Left cardiac atrium (tissue), 4 donors: ENCODE measurements around the gene AATK. TPM values are rescaled to one million over a fixed set of nuclear protein-coding genes. Genes with fewer than 3 reads are reported as not detected.

Experiments used
- ATAC-seq, 2 donors: fragments of 200-7000 bp; cut with Tn5 transposase; one replicate each; pipeline ENCODE4 v1.9.1; 2020; ENCODE audit warnings: mild to moderate bottlenecking in 2 of 2, moderate library complexity in 2 of 2
- DNase-seq: peaks from one replicate; pipeline ENCODE4 v3.0.0-alpha.2; 2020
- intact Hi-C, 2 donors: fragments of 100-400 bp; cut with DNase I; formaldehyde crosslinking; loops; one replicate each; pipeline versions ENCODE4 v1.14.1 to v1.15.1; 2022 to 2023
- microRNA-seq, 2 donors: library from miRNA; unstranded; fragments of <30 nt; microRNA quantifications; one replicate each; pipeline ENCODE4 v1.2.0, GENCODE V29; 2020
- total RNA-seq, 2 donors: library from RNA; stranded (reverse); fragmentation: NEBNext Ultra II Directional; extraction: Animal tissue kit (Norgen Biotek cat#: 25700); gene quantifications; one replicate each; pipeline ENCODE4 v1.2.1, GENCODE V29; 2021
- donor health status: DM: no; HTN: yes; CAD: no.
- donor health status: DM: no; HTN: yes; CAD: no; lungs with severe emphysema.
- donor health status: DM: yes; HTN: yes; CAD: no.
- donor health status: Dilated cardiomyopathy.

Gene AATK
- total RNA-seq, 2 donors from 2014 or later = 8.3 to 12.7 TPM

GRCh38 chr17:81073967-81074839 is 91.8 kb downstream of the AATK start:
- ATAC-seq = no peak
- no peak for DNase-seq
- intact Hi-C loops = no loop called here

- ATAC-seq (no peak), DNase-seq (no peak)
- intact Hi-C loops = no loop called here
Measured at GRCh38 chr17:81071761-81072741, 94.0 kb downstream of the AATK start.

- no peak for DNase-seq
- intact Hi-C loops = no loop called here
- no peak for ATAC-seq
Measured at GRCh38 chr17:81070541-81071246, 95.3 kb downstream of the AATK start.

GRCh38 chr17:81069135-81069645 is 96.8 kb downstream of the AATK start:
- intact Hi-C loops = no loop called here
- ATAC-seq = peak in 1 of 2 donors; percentile 34
- DNase-seq = no peak

GRCh38 chr17:81068411-81069134 is 97.4 kb downstream of the AATK start:
- no peak for ATAC-seq
- intact Hi-C loops = no loop called here
- DNase-seq = no peak

- peak in 1 of 2 donors; percentile 7 for ATAC-seq
- DNase-seq = no peak
- intact Hi-C loops = no loop called here
Measured at GRCh38 chr17:81067391-81067811, 98.6 kb downstream of the AATK start.

Small RNA genes lying within 50 kb of the gene (microRNA-seq; reads per million reads assigned to microRNA genes)
- gene MIR1250 (2.0 to 3.3 reads per million in 2 donors), gene MIR3065 (0 reads per million in 2 donors), gene MIR338 (0 reads per million in 2 donors), gene MIR657 (0 reads per million in 2 donors)

Other genes with a start within 250 kb of the AATK start
- gene CHMP6, start 174.4 kb downstream of the AATK start, total RNA-seq = 10 to 100 TPM; 17.4 to 19.1 TPM
- gene BAIAP2, start 131.1 kb downstream of the AATK start, total RNA-seq = 10 to 100 TPM; 32.8 to 38.0 TPM
- not detected for gene PVALEF, start 714 bp downstream of the AATK start, total RNA-seq
- 1 to 10 TPM; 4.9 to 5.7 TPM for gene CEP131, start 56.7 kb upstream of the AATK start, total RNA-seq
- gene TEPSIN, start 72.8 kb upstream of the AATK start, total RNA-seq = 10 to 100 TPM; 12.7 to 14.0 TPM
- 10 to 100 TPM; 60.2 to 66.5 TPM for gene NDUFAF8, start 73.1 kb upstream of the AATK start, total RNA-seq
- gene SLC38A10, start 129.1 kb upstream of the AATK start, total RNA-seq = 10 to 100 TPM; 46.4 to 54.0 TPM
- gene BAHCC1, start 229.2 kb upstream of the AATK start, total RNA-seq = 1 to 10 TPM; 8.3 to 9.9 TPM